DND-41 (cell line): ENCODE measurements around the gene CNBD2.
"Not testable (repeated sequence)": the region's sequence is repeated elsewhere in the genome, so short reads cannot be mapped to it uniquely, and the experiment has no call there.

Source experiments
- ATAC-seq: fragments of 200-7000 bp; cut with Tn5 transposase; 3 replicates; pipeline ENCODE4 v1.9.1; 2021; ENCODE audit warnings: low read depth; ENCODE audit not compliant: insufficient read depth
- DNase-seq: peaks from one replicate; pipeline ENCODE4 v3.0.0-alpha.2; 2020
- H2AFZ ChIP-seq: 2 replicates; pipeline ENCODE4 v1.6.0; 2012; ENCODE audit warnings: low read depth, low read length
- H3K27ac ChIP-seq: 2 replicates; pipeline ENCODE4 v1.5.1; 2012; ENCODE audit warnings: low read length, inconsistent platforms
- H3K27me3 ChIP-seq: fragments of 200-600 bp; sonication (generic); 2 replicates; pipeline ENCODE4 v1.6.0; 2012; ENCODE audit warnings: low read length, mild to moderate bottlenecking, inconsistent platforms; ENCODE audit not compliant: insufficient read depth, poor library complexity
- H3K36me3 ChIP-seq: 2 replicates; pipeline ENCODE4 v1.5.1; 2012; ENCODE audit warnings: low read length, inconsistent platforms; ENCODE audit not compliant: insufficient read depth
- H3K4me1 ChIP-seq: 2 replicates; pipeline ENCODE4 v1.5.1; 2012; ENCODE audit warnings: mild to moderate bottlenecking, low read length; ENCODE audit not compliant: insufficient read depth
- H3K4me2 ChIP-seq: 2 replicates; pipeline ENCODE4 v1.6.0; 2012; ENCODE audit warnings: mild to moderate bottlenecking, moderate library complexity, low read length, inconsistent platforms; ENCODE audit not compliant: insufficient read depth
- H3K4me3 ChIP-seq, 2 experiments: fragments of 200-600 bp in 1 of 2; shearing (Covaris generic) in 1 of 2; 2 replicates each; pipeline ENCODE4 v1.5.1; 2012 to 2016; ENCODE audit warnings: inconsistent platforms in 2 of 2, low read length in 2 of 2, mild to moderate bottlenecking in 2 of 2, low read depth in 1 of 2, moderate library complexity in 1 of 2
- H3K79me2 ChIP-seq: 2 replicates; pipeline ENCODE4 v1.6.0; 2012; ENCODE audit warnings: low read length, inconsistent platforms; ENCODE audit not compliant: insufficient read depth
- H3K9ac ChIP-seq: 2 replicates; pipeline ENCODE4 v1.6.0; 2012; ENCODE audit warnings: low read depth, mild to moderate bottlenecking, inconsistent platforms, low read length, moderate library complexity
- H3K9me3 ChIP-seq: 2 replicates; pipeline ENCODE4 v1.5.1; 2012; ENCODE audit warnings: low read length, moderate library complexity, mild to moderate bottlenecking, inconsistent platforms; ENCODE audit not compliant: insufficient read depth, severe bottlenecking
- H4K20me1 ChIP-seq: 2 replicates; pipeline ENCODE4 v1.6.0; 2012; ENCODE audit warnings: low read length; ENCODE audit not compliant: insufficient read depth
- CTCF ChIP-seq: IDR thresholded peaks from 2 replicates; pipeline ENCODE4 v1.5.1; 2012; ENCODE audit warnings: borderline replicate concordance, low read length, moderate library complexity, mild to moderate bottlenecking; ENCODE audit not compliant: poor library complexity, severe bottlenecking; ENCODE audit errors: extremely low read depth
- EZH2 ChIP-seq: IDR thresholded peaks from 3 replicates; pipeline ENCODE4 v1.6.1; 2012; ENCODE audit warnings: borderline replicate concordance, low read depth, mild to moderate bottlenecking, moderate library complexity, low read length, inconsistent platforms; ENCODE audit not compliant: severe bottlenecking

Gene CNBD2

GRCh38 chr20:36051318-36052116 lies 83.1 kb downstream of the CNBD2 start:
- ATAC-seq (no peak), DNase-seq (no peak)
- peaks cover 5% of the 10 kb centered on the region for H3K27me3 ChIP-seq
- H2AFZ ChIP-seq, result peak overlapping the region; percentile 85
- H4K20me1 ChIP-seq, result peaks cover 26% of the 10 kb centered on the region
- peaks cover 19% of the 10 kb centered on the region for H3K36me3 ChIP-seq
- peaks cover 47% of the 10 kb centered on the region for H3K79me2 ChIP-seq
- no peaks in the 10 kb centered on the region for H3K9me3 ChIP-seq
- peak overlapping the region; percentile 62 for H3K4me2 ChIP-seq
- H3K9ac ChIP-seq, result peak overlapping the region; percentile 95
- no peak for TF ChIP-seq CTCF
- TF ChIP-seq EZH2, result no peak
- H3K27ac ChIP-seq, result peak overlapping the region; percentile 87
- peak overlapping the region; percentile 73 to 74; a peak in 3 of 4 replicates for H3K4me3 ChIP-seq
- peaks cover 26% of the 10 kb centered on the region for H3K4me1 ChIP-seq

- peaks cover 26% of the 10 kb centered on the region for H3K4me1 ChIP-seq
- no peak for TF ChIP-seq CTCF
- TF ChIP-seq EZH2, result no peak
- H3K27ac ChIP-seq, result peak overlapping the region; percentile 87
- ATAC-seq (no peak), DNase-seq (no peak)
- peaks cover 19% of the 10 kb centered on the region for H3K36me3 ChIP-seq
- H4K20me1 ChIP-seq, result peaks cover 21% of the 10 kb centered on the region
- peaks cover 43% of the 10 kb centered on the region for H3K79me2 ChIP-seq
- H3K27me3 ChIP-seq, result peaks cover 5% of the 10 kb centered on the region
- H3K9me3 ChIP-seq, result no peaks in the 10 kb centered on the region
- H3K4me2 ChIP-seq, result no peak overlapping the region
- H3K9ac ChIP-seq, result no peak overlapping the region
- peak overlapping the region; percentile 85 for H2AFZ ChIP-seq
- H3K4me3 ChIP-seq, result no peak overlapping the region
Observed at GRCh38 chr20:36052117-36052513, 83.7 kb downstream of the CNBD2 start.

- H3K27me3 ChIP-seq, H3K4me2 ChIP-seq, H3K36me3 ChIP-seq, H4K20me1 ChIP-seq, H2AFZ ChIP-seq, H3K4me3 ChIP-seq, DNase-seq, H3K9me3 ChIP-seq, H3K27ac ChIP-seq, H3K9ac ChIP-seq, ATAC-seq: not testable (repeated sequence)
- Histone ChIP-seq H3K79me2 (peaks cover 25% of the 10 kb centered on the region), H3K4me1 (peaks cover 14% of the 10 kb centered on the region)
Observed at GRCh38 chr20:36053863-36054518, 85.6 kb downstream of the CNBD2 start.

- H3K9me3 ChIP-seq, result no peaks in the 10 kb centered on the region
- no peaks in the 10 kb centered on the region for H4K20me1 ChIP-seq
- H3K9ac ChIP-seq, result no peak overlapping the region
- H3K79me2 ChIP-seq, result peaks cover 15% of the 10 kb centered on the region
- no peak for DNase-seq
- no peak overlapping the region for H3K27ac ChIP-seq
- no peak for TF ChIP-seq CTCF
- no peak for TF ChIP-seq EZH2
- H3K4me2 ChIP-seq, result no peak overlapping the region
- no peak overlapping the region for H3K4me3 ChIP-seq
- peaks cover 10% of the 10 kb centered on the region for H3K4me1 ChIP-seq
- no peak overlapping the region for H2AFZ ChIP-seq
- no peaks in the 10 kb centered on the region; the same call in 1 of the 2 replicates for H3K36me3 ChIP-seq
- no peak for ATAC-seq
- peaks cover 5% of the 10 kb centered on the region for H3K27me3 ChIP-seq
Observed at GRCh38 chr20:36055145-36055544, 86.8 kb downstream of the CNBD2 start.
